RKO (cell line): ENCODE data around the gene ART4.

Source experiments
- DNase-seq: peaks from one replicate; pipeline ENCODE4 v3.0.0-alpha.2; 2016; ENCODE audit warnings: low spot score

The ART4 gene

GRCh38 chr12:14843425-14843887, at the start of gene ART4:
ART4 (minus strand) TSS chr12:14843526; CDS start chr12:14843113, 413 bp downstream.
- no peak for DNase-seq

- DNase-seq: peak; percentile 25
These were observed 49.6 kb upstream of the ART4 start for GRCh38 chr12:14892726-14893505.

- no peak for DNase-seq
These were observed 47.4 kb upstream of the ART4 start for GRCh38 chr12:14890701-14891100.

- DNase-seq: no peak
These were observed 42.9 kb upstream of the ART4 start for GRCh38 chr12:14886271-14886670.

- DNase-seq: no peak
These were observed 42.4 kb upstream of the ART4 start, which contains the start of gene MGP for GRCh38 chr12:14885718-14886221. MGP (minus strand) TSS chr12:14885854; CDS start chr12:14885791, 63 bp downstream.

GRCh38 chr12:14884458-14884878, 41.1 kb upstream of the ART4 start:
- peak; percentile 50 for DNase-seq

- DNase-seq: no peak
These were observed 40.4 kb upstream of the ART4 start for GRCh38 chr12:14883686-14884085.

GRCh38 chr12:14880890-14881453, 37.6 kb upstream of the ART4 start:
- no peak for DNase-seq

GRCh38 chr12:14879222-14879933, 36.1 kb upstream of the ART4 start:
- no peak for DNase-seq

- no peak for DNase-seq
These were observed 35.2 kb upstream of the ART4 start for GRCh38 chr12:14878488-14878887.

GRCh38 chr12:14876833-14877232, 33.5 kb upstream of the ART4 start:
- DNase-seq: no peak

GRCh38 chr12:14874882-14875281, 31.6 kb upstream of the ART4 start:
- no peak for DNase-seq

- DNase-seq: peak; percentile 12
These were observed 30.3 kb upstream of the ART4 start for GRCh38 chr12:14873440-14874185.

GRCh38 chr12:14871886-14872285, 28.6 kb upstream of the ART4 start:
- no peak for DNase-seq

GRCh38 chr12:14871247-14871646, 27.9 kb upstream of the ART4 start:
- no peak for DNase-seq

GRCh38 chr12:14868916-14869506, 25.7 kb upstream of the ART4 start:
- no peak for DNase-seq

- no peak for DNase-seq
These were observed 17.2 kb upstream of the ART4 start for GRCh38 chr12:14860490-14860889.

- no peak for DNase-seq
These were observed 15.2 kb upstream of the ART4 start for GRCh38 chr12:14858513-14858912.

- no peak for DNase-seq
These were observed 11.4 kb upstream of the ART4 start for GRCh38 chr12:14854586-14855183.

- no peak for DNase-seq
These were observed 10.6 kb upstream of the ART4 start for GRCh38 chr12:14853961-14854360.

- DNase-seq: no peak
These were observed 9.6 kb upstream of the ART4 start for GRCh38 chr12:14852880-14853279.
